OCI-LY7 (cell line): ENCODE data around the gene HIF1A.

Experiments
- EZH2phosphoT487 ChIP-seq: fragments of 200-600 bp; sonication (generic); IDR thresholded peaks from 2 replicates; pipeline ENCODE4 v1.6.1; 2018; ENCODE audit warnings: low read depth, borderline replicate concordance, mild to moderate bottlenecking, mixed run types, antibody characterized with exemption, low read length, moderate library complexity, mixed read lengths
- TF ChIP-seq, protein P1 (sequence below): fragments of 200-600 bp; sonication (generic); conservative IDR thresholded peaks from 2 replicates; pipeline ENCODE4 v1.5.1; 2014; ENCODE audit warnings: mild to moderate bottlenecking, antibody characterized with exemption, low read length, moderate library complexity, mixed read lengths

DNA sequence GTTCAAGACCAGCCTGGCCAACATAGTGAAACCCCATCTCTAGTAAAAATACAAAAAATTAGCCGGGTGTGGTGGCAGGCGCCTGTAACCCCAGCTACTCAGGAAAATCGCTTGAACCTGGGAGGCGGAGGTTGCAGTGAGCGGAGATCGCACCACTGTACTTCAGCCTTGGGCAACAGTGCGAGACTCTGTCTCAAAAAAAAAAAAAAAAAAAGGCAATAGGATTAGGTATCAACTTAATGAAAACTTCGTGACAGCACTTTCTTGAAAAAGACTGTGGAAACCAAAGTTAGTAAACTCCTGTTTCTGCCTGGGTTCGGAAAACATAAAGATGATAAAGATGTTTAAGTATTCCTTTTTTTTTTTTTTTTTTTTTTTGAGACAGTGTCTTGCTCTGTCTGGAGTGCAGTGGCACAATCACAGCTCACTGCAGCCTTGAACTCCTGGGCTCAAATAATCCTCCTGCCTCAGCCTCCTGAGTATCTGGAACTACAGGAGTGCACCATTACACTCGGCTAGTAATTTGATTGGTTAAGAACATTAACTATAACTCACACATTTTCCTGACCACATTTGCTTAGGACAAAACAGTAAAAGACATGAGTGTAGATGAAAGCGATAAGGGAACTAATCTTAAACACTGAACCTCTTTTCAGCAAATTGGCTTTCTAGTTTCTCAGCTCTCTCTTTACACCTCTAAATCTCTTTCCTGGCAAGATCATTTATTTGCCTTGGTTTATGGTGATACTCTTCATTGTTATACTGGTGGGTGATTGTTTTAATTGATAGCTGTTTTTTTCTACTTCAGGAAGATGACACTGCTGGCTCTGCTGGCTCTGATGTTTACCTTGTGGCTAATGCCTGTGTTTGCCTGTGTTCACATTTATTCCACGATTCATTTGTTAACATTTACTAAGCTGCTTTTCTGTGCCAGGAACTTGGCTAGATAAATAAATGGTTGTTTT, 15.8 kb downstream of the HIF1A start:
- TF ChIP-seq, protein P1, sequence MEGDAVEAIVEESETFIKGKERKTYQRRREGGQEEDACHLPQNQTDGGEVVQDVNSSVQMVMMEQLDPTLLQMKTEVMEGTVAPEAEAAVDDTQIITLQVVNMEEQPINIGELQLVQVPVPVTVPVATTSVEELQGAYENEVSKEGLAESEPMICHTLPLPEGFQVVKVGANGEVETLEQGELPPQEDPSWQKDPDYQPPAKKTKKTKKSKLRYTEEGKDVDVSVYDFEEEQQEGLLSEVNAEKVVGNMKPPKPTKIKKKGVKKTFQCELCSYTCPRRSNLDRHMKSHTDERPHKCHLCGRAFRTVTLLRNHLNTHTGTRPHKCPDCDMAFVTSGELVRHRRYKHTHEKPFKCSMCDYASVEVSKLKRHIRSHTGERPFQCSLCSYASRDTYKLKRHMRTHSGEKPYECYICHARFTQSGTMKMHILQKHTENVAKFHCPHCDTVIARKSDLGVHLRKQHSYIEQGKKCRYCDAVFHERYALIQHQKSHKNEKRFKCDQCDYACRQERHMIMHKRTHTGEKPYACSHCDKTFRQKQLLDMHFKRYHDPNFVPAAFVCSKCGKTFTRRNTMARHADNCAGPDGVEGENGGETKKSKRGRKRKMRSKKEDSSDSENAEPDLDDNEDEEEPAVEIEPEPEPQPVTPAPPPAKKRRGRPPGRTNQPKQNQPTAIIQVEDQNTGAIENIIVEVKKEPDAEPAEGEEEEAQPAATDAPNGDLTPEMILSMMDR, result no peak
- no peak for TF ChIP-seq EZH2phosphoT487
